ENCODE results near the gene ALDH3B2.

DNA sequence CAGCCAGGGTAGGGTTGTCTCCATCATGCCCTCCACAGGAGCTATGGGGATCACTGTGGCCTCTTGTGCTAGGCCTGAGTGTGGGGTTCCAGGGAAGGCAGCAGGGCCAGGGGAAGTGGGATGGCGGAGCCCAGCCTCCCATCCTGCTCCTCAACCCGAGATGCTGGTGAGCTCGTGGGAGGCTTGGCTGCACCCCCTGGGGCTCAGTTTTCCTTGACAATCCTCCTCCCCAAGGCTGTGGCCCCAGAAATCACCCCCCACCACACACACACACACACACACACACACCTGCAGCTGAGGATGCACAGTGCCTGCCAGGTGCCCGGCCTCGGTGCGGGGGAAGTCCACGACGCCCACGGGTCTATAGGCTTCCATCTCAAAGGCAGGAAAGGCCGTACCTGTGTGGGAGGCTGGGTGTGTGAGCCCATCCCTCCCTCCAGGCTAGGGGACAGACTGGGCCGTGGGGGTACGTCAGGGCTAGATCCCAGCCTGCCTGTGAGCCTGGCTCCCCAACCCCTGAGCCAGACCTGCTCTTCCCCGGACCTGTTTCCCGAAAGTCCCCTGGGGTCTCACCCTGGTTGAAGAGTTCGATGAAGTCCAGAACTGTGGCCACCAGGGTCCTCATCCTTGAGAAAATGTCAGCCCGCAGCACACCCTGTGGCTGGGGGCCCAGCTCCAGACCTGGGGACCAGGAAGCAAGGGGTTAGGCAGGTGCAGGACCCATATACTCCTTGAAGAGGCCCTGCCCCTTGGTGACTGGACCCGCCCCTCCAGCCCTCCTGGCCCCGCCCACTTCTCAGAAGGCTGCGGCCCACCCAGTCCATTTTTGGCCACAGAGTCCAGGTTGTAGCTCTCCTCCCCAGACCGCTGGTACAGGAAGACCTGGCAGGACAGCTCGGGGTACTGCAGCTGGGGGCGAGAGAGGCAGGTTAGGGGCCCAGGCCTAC is 29.7 kb downstream of the ALDH3B2 start:
- TF ChIP-seq, protein P1, sequence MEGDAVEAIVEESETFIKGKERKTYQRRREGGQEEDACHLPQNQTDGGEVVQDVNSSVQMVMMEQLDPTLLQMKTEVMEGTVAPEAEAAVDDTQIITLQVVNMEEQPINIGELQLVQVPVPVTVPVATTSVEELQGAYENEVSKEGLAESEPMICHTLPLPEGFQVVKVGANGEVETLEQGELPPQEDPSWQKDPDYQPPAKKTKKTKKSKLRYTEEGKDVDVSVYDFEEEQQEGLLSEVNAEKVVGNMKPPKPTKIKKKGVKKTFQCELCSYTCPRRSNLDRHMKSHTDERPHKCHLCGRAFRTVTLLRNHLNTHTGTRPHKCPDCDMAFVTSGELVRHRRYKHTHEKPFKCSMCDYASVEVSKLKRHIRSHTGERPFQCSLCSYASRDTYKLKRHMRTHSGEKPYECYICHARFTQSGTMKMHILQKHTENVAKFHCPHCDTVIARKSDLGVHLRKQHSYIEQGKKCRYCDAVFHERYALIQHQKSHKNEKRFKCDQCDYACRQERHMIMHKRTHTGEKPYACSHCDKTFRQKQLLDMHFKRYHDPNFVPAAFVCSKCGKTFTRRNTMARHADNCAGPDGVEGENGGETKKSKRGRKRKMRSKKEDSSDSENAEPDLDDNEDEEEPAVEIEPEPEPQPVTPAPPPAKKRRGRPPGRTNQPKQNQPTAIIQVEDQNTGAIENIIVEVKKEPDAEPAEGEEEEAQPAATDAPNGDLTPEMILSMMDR (IDR thresholded peaks at IDR 0.05; ENCODE audit: poor library complexity): no peak
- TF ChIP-seq EZH2phosphoT487 (IDR thresholded peaks at IDR 0.05; ENCODE audit: low read depth, severe bottlenecking, unreplicated experiment): no peak
- TF ChIP-seq EZH2 (IDR thresholded peaks at IDR 0.05; ENCODE audit: borderline replicate concordance): no peak
